HL-60 (cell line): ENCODE data around the gene MLLT6.
"Not testable (repeated sequence)": the region's sequence is repeated elsewhere in the genome, so short reads cannot be mapped to it uniquely, and the experiment has no call there.

ENCODE experiments used
- DNase-seq, 2 experiments: peaks; one replicate each; pipeline ENCODE4 v3.0.0-alpha.2; 2010 to 2020; ENCODE audit warnings: low read depth in 1 of 2, low spot score in 1 of 2
- H3K27ac ChIP-seq: fragments of 250-450 bp; sonication (Bioruptor Pico); replicated peaks from 2 replicates; pipeline ENCODE4 v1.5.1; 2020; ENCODE audit warnings: mild to moderate bottlenecking, moderate library complexity
- H3K27me3 ChIP-seq: fragments of 250-450 bp; sonication (Bioruptor Pico); 2 replicates; pipeline ENCODE4 v1.5.1; 2021; ENCODE audit warnings: mild to moderate bottlenecking, moderate library complexity; ENCODE audit not compliant: insufficient read depth, poor library complexity, severe bottlenecking
- H3K4me3 ChIP-seq: replicated peaks from 2 replicates; pipeline ENCODE4 v1.5.1; 2011; ENCODE audit warnings: mild to moderate bottlenecking, control low read depth, low read length; ENCODE audit not compliant: insufficient read depth
- GABPA ChIP-seq: IDR thresholded peaks from 2 replicates; pipeline ENCODE4 v1.6.1; 2012; ENCODE audit warnings: low read depth
- POLR2AphosphoS5 ChIP-seq: IDR thresholded peaks from 2 replicates; pipeline ENCODE4 v1.6.1; 2012; ENCODE audit warnings: low read depth
- SPI1 ChIP-seq: IDR thresholded peaks from 2 replicates; pipeline ENCODE4 v1.6.1; 2012; ENCODE audit warnings: low read depth, mild to moderate bottlenecking, borderline replicate concordance
- TF ChIP-seq, protein P1 (sequence below): IDR thresholded peaks from 2 replicates; pipeline ENCODE4 v1.6.1; 2012; ENCODE audit warnings: low read depth; ENCODE audit not compliant: insufficient replicate concordance
- TF ChIP-seq, protein P2 (sequence below): IDR thresholded peaks from one replicate; pipeline ENCODE4 v1.5.1; 2011; ENCODE audit warnings: low read length, control low read depth, inconsistent platforms; ENCODE audit not compliant: insufficient read depth

Gene MLLT6

DNA sequence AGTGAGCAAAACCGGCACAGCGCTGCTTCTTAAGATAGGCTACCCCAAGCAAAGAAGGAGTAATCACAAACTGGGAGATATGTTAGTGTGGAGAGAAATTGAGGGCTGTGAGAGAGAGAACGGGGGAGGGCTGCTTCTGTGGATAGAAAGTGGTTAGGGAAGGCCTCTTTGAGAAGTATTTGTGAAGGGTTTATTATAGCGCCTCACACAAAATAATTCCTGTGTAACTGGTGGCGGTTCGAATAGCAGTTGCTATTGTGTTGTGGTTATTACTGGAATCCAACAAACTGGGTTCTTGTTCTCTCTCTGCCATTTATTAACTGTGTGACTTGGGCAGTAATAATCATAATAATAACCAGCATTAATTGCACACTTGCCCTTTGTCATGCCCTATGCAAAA is 15.9 kb downstream of the MLLT6 start:
- no peak for DNase-seq
- no peak overlapping the region for H3K27ac ChIP-seq
- no peaks in the 10 kb centered on the region for H3K27me3 ChIP-seq
- TF ChIP-seq SPI1: no peak
- no peak overlapping the region for H3K4me3 ChIP-seq

DNA sequence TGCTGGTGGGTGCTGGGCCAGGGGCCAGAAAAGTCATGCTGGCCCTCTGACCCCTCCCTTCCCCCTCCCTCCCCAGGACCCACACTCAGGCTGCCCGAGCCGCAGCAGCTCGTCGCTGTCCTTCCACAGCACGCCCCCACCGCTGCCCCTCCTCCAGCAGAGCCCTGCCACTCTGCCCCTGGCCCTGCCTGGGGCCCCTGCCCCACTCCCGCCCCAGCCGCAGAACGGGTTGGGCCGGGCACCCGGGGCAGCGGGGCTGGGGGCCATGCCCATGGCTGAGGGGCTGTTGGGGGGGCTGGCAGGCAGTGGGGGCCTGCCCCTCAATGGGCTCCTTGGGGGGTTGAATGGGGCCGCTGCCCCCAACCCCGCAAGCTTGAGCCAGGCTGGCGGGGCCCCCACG is 16.7 kb downstream of the MLLT6 start:
- no peak overlapping the region for H3K4me3 ChIP-seq
- no peaks in the 10 kb centered on the region for H3K27me3 ChIP-seq
- DNase-seq: no peak
- no peak overlapping the region for H3K27ac ChIP-seq
- TF ChIP-seq, protein P1, sequence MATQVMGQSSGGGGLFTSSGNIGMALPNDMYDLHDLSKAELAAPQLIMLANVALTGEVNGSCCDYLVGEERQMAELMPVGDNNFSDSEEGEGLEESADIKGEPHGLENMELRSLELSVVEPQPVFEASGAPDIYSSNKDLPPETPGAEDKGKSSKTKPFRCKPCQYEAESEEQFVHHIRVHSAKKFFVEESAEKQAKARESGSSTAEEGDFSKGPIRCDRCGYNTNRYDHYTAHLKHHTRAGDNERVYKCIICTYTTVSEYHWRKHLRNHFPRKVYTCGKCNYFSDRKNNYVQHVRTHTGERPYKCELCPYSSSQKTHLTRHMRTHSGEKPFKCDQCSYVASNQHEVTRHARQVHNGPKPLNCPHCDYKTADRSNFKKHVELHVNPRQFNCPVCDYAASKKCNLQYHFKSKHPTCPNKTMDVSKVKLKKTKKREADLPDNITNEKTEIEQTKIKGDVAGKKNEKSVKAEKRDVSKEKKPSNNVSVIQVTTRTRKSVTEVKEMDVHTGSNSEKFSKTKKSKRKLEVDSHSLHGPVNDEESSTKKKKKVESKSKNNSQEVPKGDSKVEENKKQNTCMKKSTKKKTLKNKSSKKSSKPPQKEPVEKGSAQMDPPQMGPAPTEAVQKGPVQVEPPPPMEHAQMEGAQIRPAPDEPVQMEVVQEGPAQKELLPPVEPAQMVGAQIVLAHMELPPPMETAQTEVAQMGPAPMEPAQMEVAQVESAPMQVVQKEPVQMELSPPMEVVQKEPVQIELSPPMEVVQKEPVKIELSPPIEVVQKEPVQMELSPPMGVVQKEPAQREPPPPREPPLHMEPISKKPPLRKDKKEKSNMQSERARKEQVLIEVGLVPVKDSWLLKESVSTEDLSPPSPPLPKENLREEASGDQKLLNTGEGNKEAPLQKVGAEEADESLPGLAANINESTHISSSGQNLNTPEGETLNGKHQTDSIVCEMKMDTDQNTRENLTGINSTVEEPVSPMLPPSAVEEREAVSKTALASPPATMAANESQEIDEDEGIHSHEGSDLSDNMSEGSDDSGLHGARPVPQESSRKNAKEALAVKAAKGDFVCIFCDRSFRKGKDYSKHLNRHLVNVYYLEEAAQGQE: no peak
- TF ChIP-seq SPI1: no peak
- TF ChIP-seq, protein P2, sequence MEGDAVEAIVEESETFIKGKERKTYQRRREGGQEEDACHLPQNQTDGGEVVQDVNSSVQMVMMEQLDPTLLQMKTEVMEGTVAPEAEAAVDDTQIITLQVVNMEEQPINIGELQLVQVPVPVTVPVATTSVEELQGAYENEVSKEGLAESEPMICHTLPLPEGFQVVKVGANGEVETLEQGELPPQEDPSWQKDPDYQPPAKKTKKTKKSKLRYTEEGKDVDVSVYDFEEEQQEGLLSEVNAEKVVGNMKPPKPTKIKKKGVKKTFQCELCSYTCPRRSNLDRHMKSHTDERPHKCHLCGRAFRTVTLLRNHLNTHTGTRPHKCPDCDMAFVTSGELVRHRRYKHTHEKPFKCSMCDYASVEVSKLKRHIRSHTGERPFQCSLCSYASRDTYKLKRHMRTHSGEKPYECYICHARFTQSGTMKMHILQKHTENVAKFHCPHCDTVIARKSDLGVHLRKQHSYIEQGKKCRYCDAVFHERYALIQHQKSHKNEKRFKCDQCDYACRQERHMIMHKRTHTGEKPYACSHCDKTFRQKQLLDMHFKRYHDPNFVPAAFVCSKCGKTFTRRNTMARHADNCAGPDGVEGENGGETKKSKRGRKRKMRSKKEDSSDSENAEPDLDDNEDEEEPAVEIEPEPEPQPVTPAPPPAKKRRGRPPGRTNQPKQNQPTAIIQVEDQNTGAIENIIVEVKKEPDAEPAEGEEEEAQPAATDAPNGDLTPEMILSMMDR: no peak
- no peak for TF ChIP-seq POLR2AphosphoS5
- TF ChIP-seq GABPA: no peak

DNA sequence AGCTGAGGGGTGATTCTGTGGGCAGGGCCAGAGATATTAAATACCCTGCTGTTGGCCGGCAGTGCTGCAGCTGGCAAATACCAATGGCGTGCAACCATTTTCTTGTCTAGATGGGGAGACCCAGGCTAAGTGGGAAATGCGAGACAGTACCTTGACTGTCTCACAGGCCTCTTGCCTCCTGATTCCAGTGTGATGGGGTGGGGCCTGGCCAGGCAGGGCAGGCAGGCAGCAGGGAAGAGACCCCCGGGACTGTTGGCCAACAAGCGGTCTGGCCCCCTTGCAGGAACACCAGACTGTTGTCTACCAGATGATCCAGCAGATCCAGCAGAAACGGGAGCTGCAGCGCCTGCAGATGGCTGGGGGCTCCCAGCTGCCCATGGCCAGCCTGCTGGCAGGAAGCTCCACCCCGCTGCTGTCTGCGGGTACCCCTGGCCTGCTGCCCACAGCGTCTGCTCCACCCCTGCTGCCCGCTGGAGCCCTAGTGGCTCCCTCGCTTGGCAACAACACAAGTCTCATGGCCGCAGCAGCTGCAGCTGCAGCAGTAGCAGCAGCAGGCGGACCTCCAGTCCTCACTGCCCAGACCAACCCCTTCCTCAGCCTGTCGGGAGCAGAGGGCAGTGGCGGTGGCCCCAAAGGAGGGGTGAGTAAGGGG is 19.4 kb downstream of the MLLT6 start:
- Histone ChIP-seq H3K4me3 (no peak overlapping the region), H3K27me3 (no peaks in the 10 kb centered on the region), H3K27ac (no peak overlapping the region)
- no peak for DNase-seq
- TF ChIP-seq, protein P2: no peak
- no peak for TF ChIP-seq GABPA

DNA sequence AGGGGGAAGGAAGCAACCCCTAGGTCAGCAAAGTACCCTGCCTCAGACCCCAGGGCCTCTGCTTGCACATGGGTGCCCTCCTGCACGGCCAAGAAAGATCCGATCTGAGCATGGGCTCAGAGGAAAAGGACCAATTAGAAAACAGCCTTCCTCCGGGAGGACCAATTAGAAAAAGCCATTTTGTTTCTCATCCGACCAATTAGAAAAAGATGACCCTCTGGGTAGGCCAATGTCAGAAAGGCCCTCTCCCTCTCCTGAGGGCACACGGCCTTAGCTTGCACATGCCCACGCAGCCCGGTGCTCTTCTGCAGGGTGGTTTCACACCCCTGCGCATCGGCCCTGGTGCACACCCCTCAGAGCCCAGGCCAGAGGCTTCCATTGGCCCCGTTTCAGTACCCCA is 20.0 kb downstream of the MLLT6 start:
- Histone ChIP-seq H3K27me3 (no peaks in the 10 kb centered on the region), H3K4me3 (no peak overlapping the region), H3K27ac (no peak overlapping the region)
- TF ChIP-seq SPI1: no peak
- no peak for TF ChIP-seq GABPA
- TF ChIP-seq, protein P2: no peak
- TF ChIP-seq POLR2AphosphoS5: no peak
- TF ChIP-seq, protein P1: no peak
- no peak for DNase-seq

DNA sequence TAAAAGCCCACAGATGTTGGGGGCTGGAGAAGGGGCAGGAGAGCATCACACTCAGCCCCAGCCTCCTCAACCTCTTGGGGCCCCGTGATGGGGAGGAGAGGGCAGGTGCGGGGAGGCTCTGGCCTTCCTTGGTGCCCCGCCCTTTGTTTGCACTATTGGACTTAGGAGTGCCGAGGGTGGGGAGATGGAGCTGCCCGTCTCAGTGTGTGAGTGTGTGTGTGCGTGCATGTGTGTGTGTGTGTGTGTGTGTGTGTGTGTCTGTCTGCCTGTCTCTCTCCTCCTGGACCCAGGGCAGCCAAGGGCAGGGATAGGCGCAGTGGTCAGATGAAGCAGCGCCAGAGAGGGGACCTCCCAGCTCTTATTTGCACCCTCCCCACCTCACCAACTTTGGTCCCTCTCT is 21.1 kb downstream of the MLLT6 start:
- not testable (repeated sequence) for H3K4me3 ChIP-seq, DNase-seq, H3K27ac ChIP-seq

More for the DNA sequence above, 21.1 kb downstream of the MLLT6 start:
- H3K27me3 ChIP-seq: not testable (repeated sequence)
